Measurements from ENCODE around the gene KCNE2.

The KCNE2 gene, protein sequence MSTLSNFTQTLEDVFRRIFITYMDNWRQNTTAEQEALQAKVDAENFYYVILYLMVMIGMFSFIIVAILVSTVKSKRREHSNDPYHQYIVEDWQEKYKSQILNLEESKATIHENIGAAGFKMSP

DNA sequence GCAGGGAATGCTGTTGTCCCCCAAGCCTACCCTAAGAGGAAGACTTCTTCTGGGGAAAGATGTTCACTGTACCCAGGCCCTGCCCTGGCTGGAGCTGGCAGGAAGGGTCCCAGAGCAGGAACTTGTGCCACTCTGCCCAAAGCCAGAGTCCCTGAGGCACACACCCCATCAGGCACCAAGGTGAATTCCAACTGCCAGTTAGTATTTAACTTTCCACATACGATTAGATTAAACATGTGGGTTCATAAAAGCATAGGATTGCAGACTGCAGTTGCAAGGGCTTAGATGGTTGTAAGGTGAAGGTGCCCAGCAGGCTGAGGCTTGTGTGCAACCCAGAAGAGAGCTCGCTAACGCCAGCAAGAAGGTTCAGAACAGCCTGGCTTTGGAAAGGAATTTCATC, at the start of gene KCNE2:
TSS of gene KCNE2 (plus strand) at position 274 of the 400 bp plus-strand sequence. CDS start 6,473 bp downstream, outside the sequence.
- TF ChIP-seq, protein P1, sequence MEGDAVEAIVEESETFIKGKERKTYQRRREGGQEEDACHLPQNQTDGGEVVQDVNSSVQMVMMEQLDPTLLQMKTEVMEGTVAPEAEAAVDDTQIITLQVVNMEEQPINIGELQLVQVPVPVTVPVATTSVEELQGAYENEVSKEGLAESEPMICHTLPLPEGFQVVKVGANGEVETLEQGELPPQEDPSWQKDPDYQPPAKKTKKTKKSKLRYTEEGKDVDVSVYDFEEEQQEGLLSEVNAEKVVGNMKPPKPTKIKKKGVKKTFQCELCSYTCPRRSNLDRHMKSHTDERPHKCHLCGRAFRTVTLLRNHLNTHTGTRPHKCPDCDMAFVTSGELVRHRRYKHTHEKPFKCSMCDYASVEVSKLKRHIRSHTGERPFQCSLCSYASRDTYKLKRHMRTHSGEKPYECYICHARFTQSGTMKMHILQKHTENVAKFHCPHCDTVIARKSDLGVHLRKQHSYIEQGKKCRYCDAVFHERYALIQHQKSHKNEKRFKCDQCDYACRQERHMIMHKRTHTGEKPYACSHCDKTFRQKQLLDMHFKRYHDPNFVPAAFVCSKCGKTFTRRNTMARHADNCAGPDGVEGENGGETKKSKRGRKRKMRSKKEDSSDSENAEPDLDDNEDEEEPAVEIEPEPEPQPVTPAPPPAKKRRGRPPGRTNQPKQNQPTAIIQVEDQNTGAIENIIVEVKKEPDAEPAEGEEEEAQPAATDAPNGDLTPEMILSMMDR (IDR thresholded peaks at IDR 0.05; ENCODE audit: insufficient read depth, low read depth, low read length, missing control alignments) = no peak
- DNase-seq (ENCODE audit: low read depth) = no peak

DNA sequence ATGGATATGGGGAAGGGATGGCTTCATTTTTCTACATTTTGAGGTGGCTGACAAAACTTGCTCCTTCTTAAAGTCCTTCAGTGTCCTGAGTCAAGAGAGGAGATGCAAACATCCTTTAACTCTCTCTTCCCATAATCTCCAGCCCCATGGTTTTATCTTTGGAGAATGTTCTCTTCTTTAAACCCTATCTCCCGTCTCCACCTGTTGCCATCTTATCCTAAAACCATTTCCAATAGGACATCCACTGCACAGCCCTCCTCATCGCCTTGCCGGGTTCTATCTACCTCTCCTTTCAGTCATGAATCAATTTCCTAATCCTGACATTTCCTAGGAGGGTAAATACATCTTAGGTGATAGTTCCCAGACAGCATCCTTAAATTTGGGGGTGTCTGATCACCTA, 44.2 kb upstream of the KCNE2 start:
- no peak for DNase-seq (ENCODE audit: low read depth)
- no peak overlapping the region for H3K4me3 ChIP-seq (ENCODE audit: low read depth, low read length)
- TF ChIP-seq, protein P1 (IDR thresholded peaks at IDR 0.05; ENCODE audit: insufficient read depth, low read depth, low read length, missing control alignments) = no peak

More for the DNA sequence above, at the start of gene KCNE2:
- H3K4me3 ChIP-seq (ENCODE audit: low read depth, low read length) = no peak within 1 kb of the TSS

DNA sequence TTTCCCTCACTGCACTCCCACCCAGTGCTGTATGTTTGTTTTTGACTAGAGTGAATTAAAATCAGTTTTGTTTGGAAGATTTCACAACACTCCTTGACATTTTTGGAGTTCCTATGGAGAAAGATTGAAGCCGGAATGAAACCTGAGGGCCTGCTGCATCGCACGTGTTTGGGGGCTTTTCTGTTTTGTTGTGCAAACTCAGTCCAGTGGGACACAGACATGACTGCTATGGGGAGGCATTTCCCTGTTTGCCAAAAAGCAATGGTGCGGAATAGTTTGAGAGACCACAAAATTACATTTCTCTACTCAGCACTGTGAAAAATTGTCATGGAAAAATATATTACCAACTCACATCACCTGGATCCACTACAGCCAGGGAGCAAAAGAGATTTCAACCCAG, 43.8 kb upstream of the KCNE2 start:
- TF ChIP-seq, protein P1 (IDR thresholded peaks at IDR 0.05; ENCODE audit: insufficient read depth, low read depth, low read length, missing control alignments) = no peak
- no peak overlapping the region for H3K4me3 ChIP-seq (ENCODE audit: low read depth, low read length)
- no peak for DNase-seq (ENCODE audit: low read depth)

DNA sequence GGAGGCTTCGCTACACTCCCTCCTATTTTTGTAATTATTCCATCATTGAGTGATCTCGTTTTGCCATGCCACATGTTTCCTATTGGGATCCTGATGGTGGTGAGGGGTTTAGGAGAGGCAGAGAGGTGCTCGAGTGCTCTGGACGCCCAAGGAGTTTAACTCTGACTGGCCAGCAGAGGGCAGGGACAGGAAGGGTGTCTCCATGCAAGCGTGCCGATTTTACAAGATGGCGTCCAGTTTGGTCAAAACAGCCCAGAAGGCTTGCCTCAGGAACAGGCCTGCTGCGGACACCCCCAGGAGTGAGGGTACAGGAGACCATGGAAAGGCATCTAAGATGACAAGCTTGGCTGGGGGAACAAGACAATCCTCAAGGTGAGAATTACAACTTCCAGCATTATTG, 33.8 kb upstream of the KCNE2 start:
- TF ChIP-seq, protein P1 (IDR thresholded peaks at IDR 0.05; ENCODE audit: insufficient read depth, low read depth, low read length, missing control alignments) = no peak
- H3K4me3 ChIP-seq (ENCODE audit: low read depth, low read length) = no peak overlapping the region
- no peak for DNase-seq (ENCODE audit: low read depth)

DNA sequence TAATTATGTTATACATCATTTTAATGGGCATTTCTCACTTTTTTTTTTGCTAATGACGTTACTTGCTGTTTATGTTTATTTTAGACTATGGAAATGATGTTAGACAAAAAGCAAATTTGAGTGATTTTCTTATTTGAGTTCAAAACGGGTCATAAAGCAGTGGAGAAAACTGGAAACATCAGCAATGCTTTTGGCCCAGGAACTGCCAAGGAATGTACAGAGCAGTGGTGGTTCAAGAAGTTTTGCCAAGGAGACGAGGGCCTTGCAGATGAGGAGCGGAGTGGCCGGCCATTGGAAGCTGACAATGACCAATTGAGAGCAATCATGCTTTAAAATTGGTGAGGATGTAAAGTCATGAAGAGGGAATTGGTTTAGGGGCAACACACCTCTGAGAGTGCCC, 32.1 kb upstream of the KCNE2 start:
- no peak overlapping the region for H3K4me3 ChIP-seq (ENCODE audit: low read depth, low read length)
- no peak for DNase-seq (ENCODE audit: low read depth)
- TF ChIP-seq, protein P1 (IDR thresholded peaks at IDR 0.05; ENCODE audit: insufficient read depth, low read depth, low read length, missing control alignments) = no peak

DNA sequence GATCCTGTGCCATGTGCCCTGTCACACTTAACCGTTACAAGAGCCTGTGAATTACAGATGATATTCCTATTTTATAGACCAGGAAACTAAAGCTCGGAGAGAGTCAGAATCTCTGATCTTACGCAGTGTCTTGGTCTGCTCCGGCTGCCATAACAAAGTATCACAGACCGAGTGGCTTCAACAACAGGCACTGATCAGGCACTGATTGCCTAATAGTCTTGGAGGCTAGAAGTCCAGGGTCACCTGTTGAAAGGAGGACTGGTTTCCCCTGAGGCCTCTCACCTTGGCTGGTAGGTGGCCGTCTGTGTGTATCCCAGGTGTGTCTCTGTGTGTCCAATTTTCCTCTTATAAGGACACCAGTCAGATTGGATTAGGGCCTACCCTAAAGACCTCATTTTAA, 31.5 kb upstream of the KCNE2 start:
- DNase-seq (ENCODE audit: low read depth) = no peak
- no peak overlapping the region for H3K4me3 ChIP-seq (ENCODE audit: low read depth, low read length)
- TF ChIP-seq, protein P1 (IDR thresholded peaks at IDR 0.05; ENCODE audit: insufficient read depth, low read depth, low read length, missing control alignments) = no peak

DNA sequence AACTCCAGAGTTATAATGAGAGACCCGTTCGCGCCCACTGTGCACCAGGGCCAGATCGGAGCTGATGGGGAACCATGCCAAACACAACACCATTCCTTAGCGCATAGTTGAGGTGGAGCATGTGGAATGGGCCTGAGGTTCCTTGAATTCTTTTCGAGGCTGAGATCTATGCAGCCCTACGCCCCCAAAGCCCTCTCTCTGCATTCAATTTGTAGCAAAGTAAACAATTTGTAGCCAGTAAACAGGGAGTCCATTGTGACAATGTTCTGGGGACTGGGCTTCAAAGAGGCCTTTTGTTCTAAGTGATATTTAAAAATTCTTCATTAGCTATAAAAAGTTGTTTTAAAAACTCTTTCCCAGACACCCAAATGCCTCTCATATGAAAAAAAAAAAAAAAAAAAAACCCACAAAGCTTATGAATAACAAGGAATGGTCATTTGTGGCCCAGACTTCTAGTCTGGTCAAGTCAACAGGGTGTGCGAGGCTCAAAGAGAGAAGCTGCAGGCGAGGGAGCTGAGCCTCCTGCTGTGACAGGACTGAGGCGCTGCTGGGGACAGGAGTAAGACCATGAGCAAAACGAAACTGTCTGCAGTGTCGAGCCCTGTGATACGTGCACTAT, 30.6 kb upstream of the KCNE2 start:
- DNase-seq (ENCODE audit: low read depth) = no peak
- no peak overlapping the region for H3K4me3 ChIP-seq (ENCODE audit: low read depth, low read length)
- TF ChIP-seq, protein P1 (IDR thresholded peaks at IDR 0.05; ENCODE audit: insufficient read depth, low read depth, low read length, missing control alignments) = no peak
